GM23338 (cell line): ENCODE measurements around the gene ITCH. TPM values are rescaled to one million over a fixed set of nuclear protein-coding genes. Genes with fewer than 3 reads are reported as not detected.

Source experiments
- ATAC-seq: fragments of 200-7000 bp; cut with Tn5 transposase; 3 replicates; pipeline ENCODE4 v1.9.1; 2020
- DNase-seq: peaks from one replicate; pipeline ENCODE4 v3.0.0-alpha.2; 2015; ENCODE audit warnings: low spot score
- H2AFZ ChIP-seq: fragments of 200-600 bp; sonication (generic); 2 replicates; pipeline ENCODE4 v1.8.0; 2016; ENCODE audit warnings: antibody characterized with exemption, mild to moderate bottlenecking, moderate library complexity
- H3F3A ChIP-seq: fragments of 200-600 bp; sonication (generic); replicated peaks from 2 replicates; pipeline ENCODE4 v1.8.0; 2017; ENCODE audit warnings: antibody characterized with exemption, mixed run types, low read depth
- H3K27ac ChIP-seq: fragments of 200-600 bp; sonication (generic); 2 replicates; pipeline ENCODE4 v1.6.1; 2016; ENCODE audit warnings: low read depth
- H3K27me3 ChIP-seq: fragments of 200-600 bp; sonication (generic); 2 replicates; pipeline ENCODE4 v1.8.0; 2016; ENCODE audit warnings: mild to moderate bottlenecking, mixed run types, moderate library complexity; ENCODE audit not compliant: insufficient read depth
- H3K36me3 ChIP-seq: fragments of 200-600 bp; sonication (generic); 2 replicates; pipeline ENCODE4 v1.8.0; 2016; ENCODE audit warnings: mild to moderate bottlenecking; ENCODE audit not compliant: insufficient read depth
- H3K4me1 ChIP-seq: fragments of 200-600 bp; sonication (generic); 2 replicates; pipeline ENCODE4 v1.8.0; 2016; ENCODE audit warnings: mild to moderate bottlenecking, moderate library complexity; ENCODE audit not compliant: insufficient read depth
- H3K4me2 ChIP-seq: fragments of 200-600 bp; sonication (generic); 2 replicates; pipeline ENCODE4 v1.7.1; 2017; ENCODE audit warnings: mixed run types
- H3K4me3 ChIP-seq: fragments of 200-600 bp; sonication (generic); 2 replicates; pipeline ENCODE4 v1.6.1; 2016; ENCODE audit warnings: mixed run types
- H3K79me2 ChIP-seq: fragments of 200-600 bp; sonication (generic); replicated peaks from 2 replicates; pipeline ENCODE4 v1.8.0; 2017; ENCODE audit warnings: mild to moderate bottlenecking; ENCODE audit not compliant: insufficient read depth
- H3K9me2 ChIP-seq: fragments of 200-600 bp; sonication (generic); 2 replicates; pipeline ENCODE4 v1.8.0; 2017; ENCODE audit not compliant: insufficient read depth
- H4K20me1 ChIP-seq: fragments of 200-600 bp; sonication (generic); replicated peaks from 2 replicates; pipeline ENCODE4 v1.8.0; 2017; ENCODE audit warnings: mild to moderate bottlenecking; ENCODE audit not compliant: insufficient read depth
- H3K27ac Mint-ChIP-seq: 2 replicates; pipeline ENCODE4 v1.8.0; 2020; ENCODE audit warnings: inconsistent platforms, mild to moderate bottlenecking, moderate library complexity, mixed read lengths
- H3K27me3 Mint-ChIP-seq: 3 replicates; pipeline ENCODE4 v1.8.0; 2022; ENCODE audit warnings: low read depth, mild to moderate bottlenecking, moderate library complexity, mixed read lengths, inconsistent platforms; ENCODE audit not compliant: insufficient read depth, poor library complexity
- H3K36me3 Mint-ChIP-seq: 3 replicates; pipeline ENCODE4 v1.8.0; 2021; ENCODE audit warnings: low read depth, mild to moderate bottlenecking, inconsistent platforms, moderate library complexity, mixed read lengths
- H3K4me1 Mint-ChIP-seq: 3 replicates; pipeline ENCODE4 v1.8.0; 2020; ENCODE audit warnings: mild to moderate bottlenecking, inconsistent platforms, mixed read lengths
- H3K4me3 Mint-ChIP-seq: 3 replicates; pipeline ENCODE4 v1.8.0; 2021; ENCODE audit warnings: moderate library complexity, mild to moderate bottlenecking, inconsistent platforms, mixed read lengths
- H3K9me3 Mint-ChIP-seq: 3 replicates; pipeline ENCODE4 v1.8.0; 2020; ENCODE audit warnings: moderate library complexity, mild to moderate bottlenecking, inconsistent platforms, mixed read lengths
- CREB1 ChIP-seq: fragments of 250-450 bp; sonication (Bioruptor Pico); IDR thresholded peaks from 2 replicates; pipeline ENCODE4 v1.5.0; 2020; ENCODE audit warnings: low read depth, mild to moderate bottlenecking, moderate library complexity
- ETS1 ChIP-seq: IDR thresholded peaks from 2 replicates; pipeline ENCODE4 v1.6.1; 2016; ENCODE audit warnings: antibody characterized with exemption
- EZH2 ChIP-seq: fragments of 200-600 bp; sonication (generic); IDR thresholded peaks from one replicate; pipeline ENCODE4 v1.8.0; 2017; ENCODE audit warnings: antibody characterized with exemption, mild to moderate bottlenecking, low read depth; ENCODE audit not compliant: unreplicated experiment
- EZH2phosphoT487 ChIP-seq: fragments of 200-600 bp; sonication (generic); IDR thresholded peaks from one replicate; pipeline ENCODE4 v1.8.1; 2018; ENCODE audit warnings: antibody characterized with exemption; ENCODE audit not compliant: unreplicated experiment
- JUNB ChIP-seq: IDR thresholded peaks from one replicate; pipeline ENCODE4 v1.6.1; 2016; ENCODE audit warnings: antibody characterized with exemption; ENCODE audit not compliant: unreplicated experiment
- NANOG ChIP-seq: IDR thresholded peaks from 2 replicates; pipeline ENCODE4 v1.6.1; 2016; ENCODE audit warnings: antibody characterized with exemption, borderline replicate concordance
- POLR2AphosphoS5 ChIP-seq: IDR thresholded peaks from 2 replicates; pipeline ENCODE4 v1.6.1; 2016; ENCODE audit warnings: antibody characterized with exemption, low read depth
- REST ChIP-seq: IDR thresholded peaks from one replicate; pipeline ENCODE4 v1.6.1; 2018; ENCODE audit warnings: antibody characterized with exemption; ENCODE audit not compliant: unreplicated experiment
- ZNF114 ChIP-seq: fragments of 250-450 bp; sonication (Bioruptor Pico); IDR thresholded peaks from 2 replicates; pipeline ENCODE4 v1.5.0; 2020; ENCODE audit warnings: mild to moderate bottlenecking, moderate library complexity
- ZNF331 ChIP-seq: fragments of 250-450 bp; sonication (Bioruptor Pico); IDR thresholded peaks from 2 replicates; pipeline ENCODE4 v1.5.0; 2020; ENCODE audit warnings: low read depth, mild to moderate bottlenecking, moderate library complexity
- polyA plus RNA-seq: library from polyadenylated mRNA; unstranded; fragments of >200 nt; fragmentation: Nextera tagmentation; extraction: Ambion mirVana; gene quantifications from 2 replicates; pipeline ENCODE4 v1.2.1, GENCODE V29; 2016
- total RNA-seq: library from RNA; depleted of rRNA; stranded (reverse); fragments of >200 nt; shearing (Covaris generic); gene quantifications from 2 replicates; pipeline ENCODE4 v1.2.3, GENCODE V29; 2014
- TF ChIP-seq, protein P1 (sequence below), 2 experiments: fragments of 200-600 bp in 1 of 2; sonication (generic) in 1 of 2; conservative IDR thresholded peaks; 2 replicates each; pipeline versions ENCODE4 v1.5.1 to v1.6.1; 2016 to 2017; ENCODE audit warnings: antibody characterized with exemption in 2 of 2, low read depth in 2 of 2, mild to moderate bottlenecking in 2 of 2, moderate library complexity in 1 of 2

The ITCH gene
- total and polyA plus RNA-seq, 2 experiments from 2014 or later, result 16.4 to 31.6 TPM

- no peaks in the 10 kb centered on the region for H3K4me1 ChIP-seq
- no peaks in the 10 kb centered on the region for H3K9me2 ChIP-seq
- ATAC-seq (no peak), DNase-seq (no peak)
- H3K79me2 ChIP-seq, result no peaks in the 10 kb centered on the region
- no peaks in the 10 kb centered on the region for H3K27me3 ChIP-seq
- no peaks in the 10 kb centered on the region for H3K36me3 ChIP-seq
- H3K27ac ChIP-seq, result no peak overlapping the region
- peaks cover 6% of the 10 kb centered on the region for H4K20me1 ChIP-seq
- no peaks in the 10 kb centered on the region for H3K4me1 Mint-ChIP-seq
- no peak overlapping the region for H3K4me2 ChIP-seq
- 0 out of 2 replicates have a peak, but pooled peaks cover 4% of the 10 kb centered on the region for H3F3A ChIP-seq
- H3K27me3 Mint-ChIP-seq, result peaks cover 3% of the 10 kb centered on the region
- no peak for TF ChIP-seq EZH2
- no peak for TF ChIP-seq ZNF114
- TF ChIP-seq, protein P1, sequence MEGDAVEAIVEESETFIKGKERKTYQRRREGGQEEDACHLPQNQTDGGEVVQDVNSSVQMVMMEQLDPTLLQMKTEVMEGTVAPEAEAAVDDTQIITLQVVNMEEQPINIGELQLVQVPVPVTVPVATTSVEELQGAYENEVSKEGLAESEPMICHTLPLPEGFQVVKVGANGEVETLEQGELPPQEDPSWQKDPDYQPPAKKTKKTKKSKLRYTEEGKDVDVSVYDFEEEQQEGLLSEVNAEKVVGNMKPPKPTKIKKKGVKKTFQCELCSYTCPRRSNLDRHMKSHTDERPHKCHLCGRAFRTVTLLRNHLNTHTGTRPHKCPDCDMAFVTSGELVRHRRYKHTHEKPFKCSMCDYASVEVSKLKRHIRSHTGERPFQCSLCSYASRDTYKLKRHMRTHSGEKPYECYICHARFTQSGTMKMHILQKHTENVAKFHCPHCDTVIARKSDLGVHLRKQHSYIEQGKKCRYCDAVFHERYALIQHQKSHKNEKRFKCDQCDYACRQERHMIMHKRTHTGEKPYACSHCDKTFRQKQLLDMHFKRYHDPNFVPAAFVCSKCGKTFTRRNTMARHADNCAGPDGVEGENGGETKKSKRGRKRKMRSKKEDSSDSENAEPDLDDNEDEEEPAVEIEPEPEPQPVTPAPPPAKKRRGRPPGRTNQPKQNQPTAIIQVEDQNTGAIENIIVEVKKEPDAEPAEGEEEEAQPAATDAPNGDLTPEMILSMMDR (conservative IDR thresholded peaks at IDR 0.05; ENCODE audit: low read depth in 2 of 2), result no peak
- TF ChIP-seq REST, result no peak
- no peak for TF ChIP-seq JUNB
- no peak for TF ChIP-seq CREB1 (CRISPR knock-in tag)
- no peak for TF ChIP-seq ZNF331
- no peak for TF ChIP-seq NANOG
- no peak for TF ChIP-seq ETS1
- no peak for TF ChIP-seq EZH2phosphoT487
- TF ChIP-seq POLR2AphosphoS5, result no peak
- H3K27ac Mint-ChIP-seq, result no peak overlapping the region
- H2AFZ ChIP-seq, result no peak overlapping the region
- no peaks in the 10 kb centered on the region for H3K9me3 Mint-ChIP-seq
- no peak overlapping the region for H3K4me3 Mint-ChIP-seq
- H3K4me3 ChIP-seq, result no peak overlapping the region
- peaks cover 66% of the 10 kb centered on the region for H3K36me3 Mint-ChIP-seq
Observed at GRCh38 chr20:34532320-34532719, 169.2 kb downstream of the ITCH start.
